Panc1 (cell line): ENCODE measurements around the gene SCYL1. TPM values are rescaled to one million over a fixed set of nuclear protein-coding genes. Genes with fewer than 3 reads are reported as not detected.

Experiments
- ATAC-seq: fragments of 200-7000 bp; cut with Tn5 transposase; 2 replicates; pipeline ENCODE4 v1.9.1; 2020; ENCODE audit warnings: mild to moderate bottlenecking, moderate library complexity
- Bru-seq: library from RNA; stranded (reverse); fragments of 400-500 nt; gene quantifications from one replicate; lab custom pipeline; 2021; lab: Mats Ljungman, UMichigan
- BruChase-seq, 2 experiments: library from RNA; stranded (reverse); fragments of 400-500 nt; gene quantifications; one replicate each; lab custom pipeline; 2021; lab: Mats Ljungman, UMichigan
- BruUV-seq: library from RNA; stranded (reverse); fragments of 400-500 nt; replicated peaks from 2 replicates; lab custom pipeline; 2021; lab: Mats Ljungman, UMichigan
- CTCF ChIA-PET: fragments of 300-600 bp; sonication (Branson Sonifier 250); formaldehyde crosslinking; loops from one replicate; lab custom pipeline; 2022; ENCODE audit warnings: antibody characterized with exemption; lab: Charles Lee
- POLR2A ChIA-PET: fragments of 300-600 bp; sonication (Branson Sonifier 250); formaldehyde crosslinking; loops from one replicate; lab custom pipeline; 2022; ENCODE audit warnings: antibody characterized with exemption; lab: Charles Lee
- DNase-seq: peaks from one replicate; pipeline ENCODE4 v3.0.0-alpha.2; 2010; ENCODE audit warnings: low read depth, low spot score
- H3K27ac ChIP-seq: 2 replicates; pipeline ENCODE4 v1.5.1; 2011; ENCODE audit warnings: mild to moderate bottlenecking, low read length, inconsistent platforms
- H3K27me3 ChIP-seq: fragments of 200-500 bp; sonication (Bioruptor generic); 2 replicates; pipeline ENCODE4 v1.6.0; 2014; ENCODE audit warnings: low read length, inconsistent platforms; ENCODE audit not compliant: control insufficient read depth, insufficient read depth
- H3K36me3 ChIP-seq: fragments of 200-500 bp; sonication (Bioruptor generic); 2 replicates; pipeline ENCODE4 v1.5.1; 2014; ENCODE audit warnings: inconsistent platforms, mild to moderate bottlenecking, low read length, moderate library complexity; ENCODE audit not compliant: control insufficient read depth, insufficient read depth
- H3K4me1 ChIP-seq: 2 replicates; pipeline ENCODE4 v1.5.1; 2011; ENCODE audit warnings: inconsistent platforms, mild to moderate bottlenecking, low read length, moderate library complexity; ENCODE audit not compliant: control insufficient read depth, insufficient read depth
- H3K4me3 ChIP-seq, 2 experiments: 2 replicates each; pipeline ENCODE4 v1.5.1; 2011 to 2012; ENCODE audit warnings: low read depth in 2 of 2, low read length in 2 of 2, mild to moderate bottlenecking in 2 of 2, inconsistent platforms in 1 of 2, moderate library complexity in 1 of 2
- H3K9me3 ChIP-seq: fragments of 200-500 bp; sonication (Bioruptor generic); 2 replicates; pipeline ENCODE4 v1.5.1; 2014; ENCODE audit warnings: low read depth, mild to moderate bottlenecking, inconsistent platforms, low read length, moderate library complexity; ENCODE audit not compliant: control insufficient read depth, insufficient read depth
- POLR2AphosphoS5 ChIP-seq: IDR thresholded peaks from 2 replicates; pipeline ENCODE4 v1.6.1; 2012; ENCODE audit warnings: mild to moderate bottlenecking, low read depth, low read length, moderate library complexity
- SIN3A ChIP-seq: IDR thresholded peaks from 2 replicates; pipeline ENCODE4 v1.6.1; 2012; ENCODE audit warnings: low read depth, mild to moderate bottlenecking, low read length, moderate library complexity, borderline replicate concordance; ENCODE audit not compliant: insufficient read depth
- TCF7L2 ChIP-seq: IDR thresholded peaks from 2 replicates; pipeline ENCODE4 v1.6.1; 2011; ENCODE audit warnings: mild to moderate bottlenecking, low read depth, low read length, inconsistent platforms
- in situ Hi-C: cut with HindIII; loops from 2 replicates; pipeline ENCODE4 v1.10.0; 2016; ENCODE audit warnings: low sequenced_read_pairs, low pct_unique_long_range_greater_than_20kb
- intact Hi-C: fragments of 100-400 bp; cut with micrococcal nuclease; formaldehyde crosslinking; loops from one replicate; pipeline ENCODE4 v1.10.0; 2022; ENCODE audit not compliant: unreplicated experiment
- long read RNA-seq: library from polyadenylated mRNA; unstranded; transcript quantifications from one replicate; pipeline ENCODE4 v2.0.0, GENCODE V29; 2021; ENCODE audit not compliant: unreplicated experiment
- polyA plus RNA-seq: library from polyadenylated mRNA; unstranded; fragments of >200 nt; gene quantifications from one replicate; pipeline ENCODE4 v1.2.1, GENCODE V29; 2012; ENCODE audit warnings: missing spikeins; ENCODE audit not compliant: insufficient read length
- total RNA-seq: library from RNA; stranded (reverse); gene quantifications from one replicate; pipeline ENCODE4 v1.2.1, GENCODE V29; 2021; ENCODE audit not compliant: unreplicated experiment
- TF ChIP-seq, protein P1 (sequence below), 2 experiments: IDR thresholded peaks; 2 replicates each; pipeline ENCODE4 v1.6.1; 2011 to 2012; ENCODE audit warnings: low read depth in 2 of 2, control low read depth in 1 of 2, low read length in 1 of 2, mild to moderate bottlenecking in 1 of 2, moderate library complexity in 1 of 2; ENCODE audit not compliant: insufficient read depth in 1 of 2
- TF ChIP-seq, protein P2 (sequence below): fragments of 450-650 bp; IDR thresholded peaks from 2 replicates; pipeline ENCODE4 v1.5.1; 2017; ENCODE audit warnings: mild to moderate bottlenecking

Gene SCYL1
- 117 TPM for total RNA-seq
- polyA plus RNA-seq = 172 TPM
- Bru-seq, nascent RNA = percentile 77 among the genes with signal in this experiment
- percentile 81 among the genes with signal in this experiment for BruChase-seq, experiment 1, labeled RNA remaining after a 2-hour chase
- percentile 88 among the genes with signal in this experiment for BruChase-seq, experiment 2, labeled RNA remaining after a 6-hour chase
- long read RNA-seq, transcript SCYL1-201 (18 exons, 2,642 nt) = minor isoform, 17 of 127 reads
- long read RNA-seq, transcript SCYL1-203 (18 exons, 2,583 nt) = minor isoform, 13 of 127 reads
- long read RNA-seq, transcript SCYL1-213 (1 exons, 856 nt) = major isoform, 18 of 127 reads
- long read RNA-seq, partial matches to known transcripts = 48 of 127 reads
- long read RNA-seq, other reads (novel, unspliced or antisense) = 31 of 127 reads

DNA sequence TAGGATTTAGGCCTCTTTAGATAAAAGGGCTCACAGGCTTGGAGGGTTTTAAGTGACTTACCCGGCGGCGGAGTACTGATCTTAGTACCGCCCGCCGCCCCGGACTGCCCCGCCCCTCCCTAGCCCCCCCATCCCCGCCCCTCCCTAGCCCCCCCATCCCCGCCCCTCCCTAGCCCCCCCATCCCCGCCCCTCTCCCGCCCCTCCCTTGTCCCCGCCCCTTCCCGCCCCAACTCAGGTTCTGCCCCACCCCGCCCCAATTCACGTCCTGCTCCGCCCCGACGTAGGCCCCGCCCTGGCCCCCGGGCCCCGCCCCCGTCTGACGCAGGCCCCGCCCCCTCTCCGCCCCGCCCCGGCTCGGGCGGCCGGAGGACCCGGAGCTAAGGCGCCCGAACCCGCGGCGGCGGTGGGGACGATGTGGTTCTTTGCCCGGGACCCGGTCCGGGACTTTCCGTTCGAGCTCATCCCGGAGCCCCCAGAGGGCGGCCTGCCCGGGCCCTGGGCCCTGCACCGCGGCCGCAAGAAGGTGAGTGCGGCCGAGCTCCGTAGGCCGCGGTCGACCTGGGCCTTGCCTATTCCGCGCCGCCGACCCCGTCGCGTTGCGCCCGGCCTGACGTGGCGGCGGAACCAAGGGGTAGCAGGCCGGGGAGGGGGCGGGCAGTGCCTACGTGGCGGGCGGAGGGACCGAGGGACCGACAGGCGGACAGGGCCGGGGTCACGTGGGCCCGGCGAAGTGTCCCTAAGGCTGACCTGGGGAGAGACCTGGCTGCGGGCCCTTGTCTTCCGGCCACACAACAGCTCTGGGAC lies at the start of gene SCYL1:
TSS of gene SCYL1 (plus strand) at position 343 of the 805 bp plus-strand sequence. CDS start at position 414, 71 bp downstream.
- BruUV-seq = no TSS peak
- H3K9me3 ChIP-seq = no peaks in the 10 kb centered on the region
- peak; percentile 92 for ATAC-seq
- in situ Hi-C loops (no loop called here), intact Hi-C loops (no loop called here)
- H3K4me1 ChIP-seq = peaks cover 5% of the 10 kb centered on the region; the same call in 1 of the 2 replicates
- no peak for DNase-seq
- H3K27me3 ChIP-seq = no peaks in the 10 kb centered on the region
- H3K36me3 ChIP-seq = 0 out of 2 replicates have a peak, but pooled peaks cover under 1% of the 10 kb centered on the region
- TF ChIP-seq, protein P1, sequence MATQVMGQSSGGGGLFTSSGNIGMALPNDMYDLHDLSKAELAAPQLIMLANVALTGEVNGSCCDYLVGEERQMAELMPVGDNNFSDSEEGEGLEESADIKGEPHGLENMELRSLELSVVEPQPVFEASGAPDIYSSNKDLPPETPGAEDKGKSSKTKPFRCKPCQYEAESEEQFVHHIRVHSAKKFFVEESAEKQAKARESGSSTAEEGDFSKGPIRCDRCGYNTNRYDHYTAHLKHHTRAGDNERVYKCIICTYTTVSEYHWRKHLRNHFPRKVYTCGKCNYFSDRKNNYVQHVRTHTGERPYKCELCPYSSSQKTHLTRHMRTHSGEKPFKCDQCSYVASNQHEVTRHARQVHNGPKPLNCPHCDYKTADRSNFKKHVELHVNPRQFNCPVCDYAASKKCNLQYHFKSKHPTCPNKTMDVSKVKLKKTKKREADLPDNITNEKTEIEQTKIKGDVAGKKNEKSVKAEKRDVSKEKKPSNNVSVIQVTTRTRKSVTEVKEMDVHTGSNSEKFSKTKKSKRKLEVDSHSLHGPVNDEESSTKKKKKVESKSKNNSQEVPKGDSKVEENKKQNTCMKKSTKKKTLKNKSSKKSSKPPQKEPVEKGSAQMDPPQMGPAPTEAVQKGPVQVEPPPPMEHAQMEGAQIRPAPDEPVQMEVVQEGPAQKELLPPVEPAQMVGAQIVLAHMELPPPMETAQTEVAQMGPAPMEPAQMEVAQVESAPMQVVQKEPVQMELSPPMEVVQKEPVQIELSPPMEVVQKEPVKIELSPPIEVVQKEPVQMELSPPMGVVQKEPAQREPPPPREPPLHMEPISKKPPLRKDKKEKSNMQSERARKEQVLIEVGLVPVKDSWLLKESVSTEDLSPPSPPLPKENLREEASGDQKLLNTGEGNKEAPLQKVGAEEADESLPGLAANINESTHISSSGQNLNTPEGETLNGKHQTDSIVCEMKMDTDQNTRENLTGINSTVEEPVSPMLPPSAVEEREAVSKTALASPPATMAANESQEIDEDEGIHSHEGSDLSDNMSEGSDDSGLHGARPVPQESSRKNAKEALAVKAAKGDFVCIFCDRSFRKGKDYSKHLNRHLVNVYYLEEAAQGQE (IDR thresholded peaks at IDR 0.05; ENCODE audit: insufficient read depth in 1 of 2, low read depth in 2 of 2, low read length in 1 of 2) = no peak
- TF ChIP-seq TCF7L2 = no peak
- TF ChIP-seq SIN3A = no peak
- peak; percentile 43 for TF ChIP-seq POLR2AphosphoS5
- ChIA-PET POLR2A (interaction anchor here (0.5 to 0.8 kb wide), 5 partner anchors 16 to 237 kb away, joined by 3 to 7 read pairs (median 3); no protein-coding TSS in a partner anchor), CTCF (interaction anchor here (0.6 kb wide), 3 partner anchors 27 to 252 kb away, joined by 3 to 8 read pairs (median 7); no protein-coding TSS in a partner anchor)
- H3K4me3 ChIP-seq = peak within 1 kb of the TSS; percentile 70 to 77
- H3K27ac ChIP-seq = peak within 1 kb of the TSS; percentile 78

DNA sequence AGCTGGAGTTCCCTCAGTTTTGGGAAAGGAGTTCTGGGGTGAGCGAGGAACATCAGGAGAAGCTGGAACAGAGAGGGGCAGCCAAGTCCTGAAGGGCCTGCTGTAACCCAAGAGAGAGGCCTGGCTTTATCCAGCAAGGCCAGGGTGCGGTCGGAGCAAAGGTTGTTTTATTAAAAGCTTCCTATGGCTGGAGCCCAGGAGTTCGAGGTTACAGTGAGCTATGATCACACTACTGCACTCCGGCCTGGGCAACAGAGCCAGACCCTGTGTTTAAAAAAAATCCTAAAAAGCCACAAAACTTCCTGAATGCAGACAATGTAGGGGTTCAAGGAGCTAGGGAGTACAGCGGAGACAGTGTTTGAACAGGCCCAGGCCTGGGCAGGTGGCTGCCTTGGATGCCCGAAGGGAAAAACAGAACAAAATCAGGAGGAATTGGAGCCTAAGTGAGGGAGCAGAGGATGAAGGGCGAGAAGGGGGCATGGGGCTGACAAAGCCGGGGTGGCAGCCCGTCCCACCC lies 48.2 kb upstream of the SCYL1 start:
- Histone ChIP-seq H3K9me3 (no peaks in the 10 kb centered on the region), H3K27me3 (no peaks in the 10 kb centered on the region), H3K4me3 (peak overlapping the region; percentile 60 to 68), H3K36me3 (no peaks in the 10 kb centered on the region), H3K4me1 (peaks cover 74% of the 10 kb centered on the region), H3K27ac (peak overlapping the region; percentile 100)
- TSS peak; percentile 98 for BruUV-seq
- DNase-seq (no peak), ATAC-seq (no peak)
- no peak for TF ChIP-seq SIN3A
- TF ChIP-seq, protein P2, sequence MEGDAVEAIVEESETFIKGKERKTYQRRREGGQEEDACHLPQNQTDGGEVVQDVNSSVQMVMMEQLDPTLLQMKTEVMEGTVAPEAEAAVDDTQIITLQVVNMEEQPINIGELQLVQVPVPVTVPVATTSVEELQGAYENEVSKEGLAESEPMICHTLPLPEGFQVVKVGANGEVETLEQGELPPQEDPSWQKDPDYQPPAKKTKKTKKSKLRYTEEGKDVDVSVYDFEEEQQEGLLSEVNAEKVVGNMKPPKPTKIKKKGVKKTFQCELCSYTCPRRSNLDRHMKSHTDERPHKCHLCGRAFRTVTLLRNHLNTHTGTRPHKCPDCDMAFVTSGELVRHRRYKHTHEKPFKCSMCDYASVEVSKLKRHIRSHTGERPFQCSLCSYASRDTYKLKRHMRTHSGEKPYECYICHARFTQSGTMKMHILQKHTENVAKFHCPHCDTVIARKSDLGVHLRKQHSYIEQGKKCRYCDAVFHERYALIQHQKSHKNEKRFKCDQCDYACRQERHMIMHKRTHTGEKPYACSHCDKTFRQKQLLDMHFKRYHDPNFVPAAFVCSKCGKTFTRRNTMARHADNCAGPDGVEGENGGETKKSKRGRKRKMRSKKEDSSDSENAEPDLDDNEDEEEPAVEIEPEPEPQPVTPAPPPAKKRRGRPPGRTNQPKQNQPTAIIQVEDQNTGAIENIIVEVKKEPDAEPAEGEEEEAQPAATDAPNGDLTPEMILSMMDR = no peak
- TF ChIP-seq, protein P1 (IDR thresholded peaks at IDR 0.05; ENCODE audit: insufficient read depth in 1 of 2, low read depth in 2 of 2, low read length in 1 of 2) = no peak
- TF ChIP-seq TCF7L2 = no peak
- TF ChIP-seq POLR2AphosphoS5 = no peak
- POLR2A ChIA-PET = interaction anchor here (1.2 to 14.1 kb wide), 3 partner anchors 13 to 56 kb away, joined by 3 to 818 read pairs (median 126); partner anchors contain the start of gene MALAT1
- in situ Hi-C loops (no loop called here), intact Hi-C loops (no loop called here)
- CTCF ChIA-PET = interaction anchor here (1.1 kb wide), 1 partner anchor 44 kb away, joined by 3 read pairs; no protein-coding TSS in a partner anchor
